ENCODE results near the gene SLC25A24. TPM values are rescaled to one million over a fixed set of nuclear protein-coding genes. Genes with fewer than 3 reads are reported as not detected.
"Not testable (repeated sequence)": the region's sequence is repeated elsewhere in the genome, so short reads cannot be mapped to it uniquely, and the experiment has no call there.

SLC25A24 gene
- total and polyA plus RNA-seq, 2 donors from 2014 or later, result 8.9 to 30.2 TPM

GRCh38 chr1:108214641-108215465 lies 14.7 kb upstream of the SLC25A24 start:
- peak; percentile 50 for TF ChIP-seq CTCF (IDR thresholded peaks at IDR 0.05; ENCODE audit: borderline replicate concordance, extremely low read depth, insufficient read depth)
- H3K4me3 ChIP-seq (ENCODE audit: low read length in 3 of 3); H3K9ac ChIP-seq (ENCODE audit: low read length in 3 of 3); DNase-seq; H3K27me3 ChIP-seq (ENCODE audit: control insufficient read depth, insufficient read depth, low read length); intact Hi-C loops (cut with DNase I); H3K9me3 ChIP-seq (ENCODE audit: control insufficient read depth in 2 of 3, insufficient read depth in 1 of 3, low read length in 3 of 3); H3K36me3 ChIP-seq (ENCODE audit: control insufficient read depth in 2 of 3, insufficient read depth in 3 of 3, low read length in 3 of 3); H3K4me1 ChIP-seq (ENCODE audit: control insufficient read depth in 2 of 3, insufficient read depth in 2 of 3, low read depth in 1 of 3, low read length in 3 of 3); H3K27ac ChIP-seq (ENCODE audit: low read depth in 2 of 2, low read length in 2 of 2): not testable (repeated sequence)
- FAIRE-seq, result peak; percentile 95

DNA sequence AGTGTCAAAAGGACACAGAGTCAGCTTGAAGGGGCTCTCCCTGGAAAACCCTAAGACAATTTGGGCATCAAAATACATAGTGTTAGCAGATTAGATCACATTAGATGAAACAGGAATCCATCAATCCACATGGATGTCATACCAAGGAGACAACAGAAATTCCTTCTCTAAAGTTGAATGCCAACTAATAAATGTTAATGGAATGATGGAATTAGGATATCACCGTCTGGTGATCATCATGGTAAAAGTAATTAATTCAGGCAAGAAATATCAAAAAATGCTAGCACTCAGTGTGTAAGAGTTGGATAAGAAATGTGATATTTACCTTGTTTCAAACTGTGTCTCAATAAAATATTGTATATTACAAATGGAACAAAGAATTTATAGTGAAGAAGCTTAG lies 10.9 kb upstream of the SLC25A24 start:
- no peak overlapping the region for H3K9ac ChIP-seq (ENCODE audit: low read length in 3 of 3)
- no peak for DNase-seq
- no peaks in the 10 kb centered on the region for H3K36me3 ChIP-seq (ENCODE audit: control insufficient read depth in 2 of 3, insufficient read depth in 3 of 3, low read length in 3 of 3)
- H3K27ac ChIP-seq (ENCODE audit: low read depth in 2 of 2, low read length in 2 of 2), result no peak overlapping the region
- intact Hi-C loops (cut with DNase I), result no loop called here
- no peak for TF ChIP-seq CTCF (IDR thresholded peaks at IDR 0.05; ENCODE audit: borderline replicate concordance, extremely low read depth, insufficient read depth)
- no peaks in the 10 kb centered on the region for H3K4me1 ChIP-seq (ENCODE audit: control insufficient read depth in 2 of 3, insufficient read depth in 2 of 3, low read depth in 1 of 3, low read length in 3 of 3)
- FAIRE-seq, result no peak
- H3K9me3 ChIP-seq (ENCODE audit: control insufficient read depth in 2 of 3, insufficient read depth in 1 of 3, low read length in 3 of 3), result no peaks in the 10 kb centered on the region
- H3K27me3 ChIP-seq (ENCODE audit: control insufficient read depth, insufficient read depth, low read length), result no peaks in the 10 kb centered on the region
- H3K4me3 ChIP-seq (ENCODE audit: low read length in 3 of 3), result no peak overlapping the region

DNA sequence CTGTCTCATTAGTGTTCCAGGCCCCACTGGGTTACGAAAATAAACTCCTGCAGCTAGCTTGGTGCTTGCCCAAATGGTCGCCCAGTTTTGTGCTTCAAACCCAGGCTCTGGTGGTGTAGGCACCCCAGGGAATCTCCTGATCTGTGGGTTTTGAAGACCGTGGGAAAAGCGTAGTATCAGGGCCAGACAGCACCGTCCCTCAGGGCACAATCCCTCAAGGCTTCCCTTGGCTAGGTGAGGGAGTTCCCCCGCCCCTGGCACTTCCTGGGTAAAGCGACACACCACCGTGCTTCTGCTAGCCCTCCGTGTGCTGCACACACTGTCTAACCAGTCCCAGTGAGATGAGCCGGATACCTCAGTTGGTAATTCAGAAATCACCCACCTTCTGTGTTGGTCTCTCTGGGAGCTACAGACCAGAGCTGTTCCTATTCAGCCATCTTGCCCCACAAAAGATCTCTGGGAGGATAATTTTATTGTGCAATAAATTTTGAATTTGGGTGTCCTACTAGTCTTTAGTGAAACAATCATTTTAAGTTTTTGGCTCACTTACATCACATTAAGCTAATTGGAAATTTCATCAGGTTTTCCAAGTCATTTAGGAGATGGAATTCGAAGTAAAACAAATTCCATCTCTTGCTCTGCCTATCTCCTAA lies 9.4 kb upstream of the SLC25A24 start:
- no peak for TF ChIP-seq CTCF (IDR thresholded peaks at IDR 0.05; ENCODE audit: borderline replicate concordance, extremely low read depth, insufficient read depth)
- intact Hi-C loops (cut with DNase I), result no loop called here
- H3K9ac ChIP-seq (ENCODE audit: low read length in 3 of 3), result no peak overlapping the region
- no peak overlapping the region for H3K4me3 ChIP-seq (ENCODE audit: low read length in 3 of 3)
- H3K9me3 ChIP-seq (ENCODE audit: control insufficient read depth in 2 of 3, insufficient read depth in 1 of 3, low read length in 3 of 3), result no peaks in the 10 kb centered on the region
- H3K27ac ChIP-seq (ENCODE audit: low read depth in 2 of 2, low read length in 2 of 2), result no peak overlapping the region
- FAIRE-seq (no peak), DNase-seq (no peak)
- no peaks in the 10 kb centered on the region for H3K4me1 ChIP-seq (ENCODE audit: control insufficient read depth in 2 of 3, insufficient read depth in 2 of 3, low read depth in 1 of 3, low read length in 3 of 3)
- no peaks in the 10 kb centered on the region for H3K27me3 ChIP-seq (ENCODE audit: control insufficient read depth, insufficient read depth, low read length)
- no peaks in the 10 kb centered on the region for H3K36me3 ChIP-seq (ENCODE audit: control insufficient read depth in 2 of 3, insufficient read depth in 3 of 3, low read length in 3 of 3)
